H1 (cell line): ENCODE data around the gene CTSA. TPM values are rescaled to one million over a fixed set of nuclear protein-coding genes. Genes with fewer than 3 reads are reported as not detected.

Experiments used
- CTCF ChIA-PET: fragments of 300-600 bp; sonication (Branson Sonifier 250); formaldehyde crosslinking; loops from one replicate; lab custom pipeline; 2021; ENCODE audit not compliant: partially characterized antibody; lab: Charles Lee
- POLR2A ChIA-PET: fragments of 300-600 bp; sonication (Branson Sonifier 250); formaldehyde crosslinking; loops from one replicate; lab custom pipeline; 2021; ENCODE audit warnings: inconsistent platforms; ENCODE audit not compliant: partially characterized antibody; lab: Charles Lee
- DNase-seq, 2 experiments: peaks; one replicate each; pipeline versions ENCODE4 v3.0.0 to v3.0.0-alpha.2; 2010 to 2022; ENCODE audit warnings: low spot score in 2 of 2, low read depth in 1 of 2, mixed read lengths in 1 of 2
- FAIRE-seq: peaks from 2 replicates; lab custom pipeline; 2011; peaks lifted over from hg19 to GRCh38; lab: Jason Lieb, UNC
- H2AFZ ChIP-seq: 2 replicates; pipeline ENCODE4 v1.8.1; 2012; ENCODE audit warnings: low read length, inconsistent platforms
- H2AK5ac ChIP-seq: 2 replicates; pipeline ENCODE4 v1.6.1; 2013; ENCODE audit warnings: low read depth, low read length
- H2BK120ac ChIP-seq: replicated peaks from 2 replicates; pipeline ENCODE3; 2013; ENCODE audit warnings: low read depth, low read length, inconsistent platforms
- H2BK12ac ChIP-seq: 2 replicates; pipeline ENCODE4 v1.6.1; 2013; ENCODE audit warnings: low read depth, low read length
- H2BK15ac ChIP-seq: 2 replicates; pipeline ENCODE4 v1.6.1; 2013; ENCODE audit warnings: low read length
- H2BK20ac ChIP-seq: 2 replicates; pipeline ENCODE4 v1.6.1; 2013; ENCODE audit warnings: low read length
- H2BK5ac ChIP-seq: 2 replicates; pipeline ENCODE4 v1.6.1; 2013; ENCODE audit warnings: low read depth, low read length
- H3K14ac ChIP-seq: 2 replicates; pipeline ENCODE4 v1.6.1; 2013; ENCODE audit warnings: inconsistent platforms; ENCODE audit not compliant: insufficient read length
- H3K18ac ChIP-seq: 2 replicates; pipeline ENCODE4 v1.6.1; 2013; ENCODE audit warnings: low read length; ENCODE audit errors: extremely low read depth
- H3K23ac ChIP-seq: 2 replicates; pipeline ENCODE4 v1.6.1; 2013; ENCODE audit warnings: inconsistent platforms; ENCODE audit not compliant: insufficient read length
- H3K23me2 ChIP-seq: 2 replicates; pipeline ENCODE4 v1.6.1; 2013; ENCODE audit warnings: low read depth, low read length
- H3K27ac ChIP-seq: 2 replicates; pipeline ENCODE4 v1.6.1; 2011; ENCODE audit warnings: low read depth, low read length, inconsistent platforms
- H3K27me3 ChIP-seq, 4 experiments: replicated peaks in 1 of 4; 1 replicate in 1 of 4; 2 replicates in 3 of 4; pipeline versions ENCODE4 v1.6.1 to v1.8.1; 2011 to 2013; ENCODE audit warnings: low read length in 3 of 4, mild to moderate bottlenecking in 3 of 4, inconsistent platforms in 2 of 4, mixed read lengths in 2 of 4, moderate library complexity in 1 of 4; ENCODE audit not compliant: control insufficient read depth in 3 of 4, insufficient read depth in 3 of 4; ENCODE audit errors: extremely low read depth in 1 of 4
- H3K36me3 ChIP-seq, 4 experiments: 2 replicates each; pipeline versions ENCODE4 v1.6.1 to v1.8.1; 2011 to 2013; ENCODE audit warnings: mild to moderate bottlenecking in 4 of 4, low read length in 3 of 4, moderate library complexity in 2 of 4, control low read depth in 1 of 4, inconsistent platforms in 1 of 4; ENCODE audit not compliant: insufficient read depth in 4 of 4, control insufficient read depth in 2 of 4
- H3K4ac ChIP-seq: replicated peaks from 2 replicates; pipeline ENCODE3; 2013; ENCODE audit warnings: low read length, low read depth, mixed read lengths, inconsistent platforms; ENCODE audit not compliant: insufficient read length
- H3K4me1 ChIP-seq, 4 experiments: replicated peaks in 1 of 4; 1 replicate in 1 of 4; 2 replicates in 3 of 4; pipeline versions ENCODE4 v1.6.1 to v1.8.1; 2011 to 2013; ENCODE audit warnings: low read length in 3 of 4, inconsistent platforms in 2 of 4, mixed read lengths in 1 of 4; ENCODE audit not compliant: insufficient read depth in 4 of 4, control insufficient read depth in 3 of 4
- H3K4me2 ChIP-seq, 2 experiments: 2 replicates each; pipeline versions ENCODE4 v1.6.1 to v1.8.1; 2011 to 2013; ENCODE audit warnings: low read depth in 2 of 2, low read length in 2 of 2, control low read depth in 1 of 2, inconsistent platforms in 1 of 2, mild to moderate bottlenecking in 1 of 2; ENCODE audit not compliant: insufficient read depth in 1 of 2
- H3K4me3 ChIP-seq, 4 experiments: fragments of 200-600, 300-600 bp in 1 of 4; sonication (generic), shearing (Covaris generic), sonication (Bioruptor Twin) in 1 of 4; 2 replicates each; pipeline versions ENCODE4 v1.5.1 to v1.8.1; 2011 to 2016; ENCODE audit warnings: low read length in 4 of 4, low read depth in 3 of 4, control low read depth in 2 of 4, inconsistent platforms in 2 of 4, mild to moderate bottlenecking in 2 of 4, mixed read lengths in 1 of 4, moderate library complexity in 1 of 4; ENCODE audit not compliant: insufficient read depth in 2 of 4; ENCODE audit errors: extremely low read depth in 1 of 4
- H3K56ac ChIP-seq: replicated peaks from 2 replicates; pipeline ENCODE3; 2013; ENCODE audit warnings: low read depth, mild to moderate bottlenecking, mixed read lengths, low read length, inconsistent platforms; ENCODE audit not compliant: insufficient read length
- H3K79me1 ChIP-seq: 2 replicates; pipeline ENCODE4 v1.6.1; 2013; ENCODE audit warnings: low read depth, low read length, control low read depth
- H3K79me2 ChIP-seq, 2 experiments: 2 replicates each; pipeline versions ENCODE4 v1.6.1 to v1.8.1; 2012 to 2013; ENCODE audit warnings: low read length in 2 of 2, mild to moderate bottlenecking in 2 of 2, inconsistent platforms in 1 of 2; ENCODE audit not compliant: insufficient read depth in 2 of 2, control insufficient read depth in 1 of 2
- H3K9ac ChIP-seq, 4 experiments: replicated peaks in 1 of 4; 1 replicate in 1 of 4; 2 replicates in 3 of 4; pipeline versions ENCODE4 v1.6.1 to v1.8.1; 2011 to 2013; ENCODE audit warnings: low read depth in 3 of 4, low read length in 3 of 4, control low read depth in 2 of 4, mild to moderate bottlenecking in 2 of 4, moderate library complexity in 2 of 4, inconsistent platforms in 1 of 4; ENCODE audit errors: extremely low read depth in 1 of 4
- H3K9me3 ChIP-seq, 2 experiments: 2 replicates each; pipeline versions ENCODE4 v1.6.1 to v1.8.1; 2012 to 2013; ENCODE audit warnings: mild to moderate bottlenecking in 2 of 2, moderate library complexity in 2 of 2, control low read depth in 1 of 2, inconsistent platforms in 1 of 2, low read depth in 1 of 2, low read length in 1 of 2, mixed read lengths in 1 of 2; ENCODE audit not compliant: insufficient read depth in 2 of 2
- H4K20me1 ChIP-seq, 2 experiments: replicated peaks in 1 of 2; 2 replicates each; pipeline versions ENCODE3 to v1.8.1; 2011 to 2013; ENCODE audit warnings: inconsistent platforms in 2 of 2, low read length in 2 of 2, mild to moderate bottlenecking in 1 of 2; ENCODE audit not compliant: insufficient read depth in 2 of 2, control insufficient read depth in 1 of 2
- H4K5ac ChIP-seq: 2 replicates; pipeline ENCODE4 v1.6.1; 2013; ENCODE audit warnings: low read length, low read depth, mixed read lengths, inconsistent platforms; ENCODE audit not compliant: insufficient read length
- H4K8ac ChIP-seq: 2 replicates; pipeline ENCODE4 v1.8.0; 2013; ENCODE audit warnings: mild to moderate bottlenecking, moderate library complexity, low read length, inconsistent platforms; ENCODE audit not compliant: insufficient read depth; ENCODE audit errors: extremely low read depth
- H4K91ac ChIP-seq: replicated peaks from 2 replicates; pipeline ENCODE3; 2013; ENCODE audit warnings: low read length, mixed read lengths, inconsistent platforms; ENCODE audit not compliant: insufficient read length
- WGBS, 2 experiments: shearing (Covaris generic) in 1 of 2; methylation state at CpG; one replicate each; pipeline versions ENCODE4 v1.1.6 to v1.1.7; 2013 to 2015; ENCODE audit warnings: low lambda C conversion rate in 2 of 2, mixed read lengths in 2 of 2, inconsistent platforms in 1 of 2, low coverage in 1 of 2, missing lambda C conversion rate in 1 of 2; ENCODE audit not compliant: insufficient replicate concordance in 2 of 2, insufficient coverage in 1 of 2, insufficient read length in 1 of 2; ENCODE audit errors: extremely low coverage in 1 of 2, missing lambda C conversion rate in 1 of 2; 5-methylcytosine and 5-hydroxymethylcytosine counted together
- polyA plus RNA-seq, 7 experiments: library from polyadenylated mRNA; depleted of rRNA in 3 of 7; stranded (reverse) in 5 of 7; unstranded in 2 of 7; fragments of >200 nt in 5 of 7; fragments of 200-250 nt in 2 of 7; gene quantifications; 1 replicate in 5 of 7; 2 replicates in 1 of 7; 4 replicates in 1 of 7; pipeline versions ENCODE4 v1.2.1 to v1.2.3, GENCODE V29; 2011 to 2013; ENCODE audit warnings: missing spikeins in 2 of 7, mixed read lengths in 2 of 7
- total RNA-seq: library from RNA; stranded (reverse); fragmentation: NEBNext Ultra II Directional; extraction: Animal tissue kit (Norgen Biotek cat#: 25700); gene quantifications from 2 replicates; pipeline ENCODE4 v1.2.1, GENCODE V29; 2021

Gene CTSA
- total and polyA plus RNA-seq, 2 of the 8 experiments (the other 6 are each of a cell fraction or from before 2014, with no cell fraction given), result 49.7 to 74.0 TPM

- CTCF ChIA-PET, result interaction anchor here (0.6 to 2.6 kb wide), 11 partner anchors 10 to 96 kb away, joined by 3 to 12 read pairs (median 4); partner anchors contain the start of genes CTSA and PCIF1
- WGBS, 2 experiments, result 90% methylated on average over 21 of the region's 22 CpGs; no CpG with 5 or more reads in 1 of the 2 experiments
- H3K4me2 ChIP-seq, result peak overlapping the region; percentile 28 to 90; a peak in 3 of 4 replicates
Observed at GRCh38 chr20:45909817-45910669, 18.9 kb downstream of the CTSA start.

More at GRCh38 chr20:45909817-45910669, 18.9 kb downstream of the CTSA start:
- no peak overlapping the region for H2BK15ac ChIP-seq
- DNase-seq (no peak), FAIRE-seq (no peak)
- H3K56ac ChIP-seq, result no peak overlapping the region
- H2AFZ ChIP-seq, result no peak overlapping the region
- 0 out of 4 replicates have a peak, but pooled peaks cover 0 to 3% of the 10 kb centered on the region in 2 experiments for H3K79me2 ChIP-seq
- no peaks in the 10 kb centered on the region for H3K9me3 ChIP-seq
- H3K27ac ChIP-seq, result no peak overlapping the region
- no peak overlapping the region for H3K14ac ChIP-seq
- H2BK12ac ChIP-seq, result no peak overlapping the region
- H3K23ac ChIP-seq, result no peak overlapping the region
- POLR2A ChIA-PET, result interaction anchor here (0.6 to 9.2 kb wide), 13 partner anchors 8 to 97 kb away, joined by 3 to 172 read pairs (median 7); partner anchors contain the start of genes CTSA, NEURL2, PCIF1 and ZSWIM1
- no peak overlapping the region for H3K4ac ChIP-seq
- peaks cover 11% of the 10 kb centered on the region; the same call in 1 of the 2 replicates for H3K23me2 ChIP-seq
- no peak overlapping the region for H3K9ac ChIP-seq
- H3K4me3 ChIP-seq, result peak overlapping the region in 3 of 4 experiments; percentile 23 to 39 (median 26); a peak in 5 of 8 replicates
- H3K79me1 ChIP-seq, result no peaks in the 10 kb centered on the region; the same call in 1 of the 2 replicates
- no peak overlapping the region for H4K8ac ChIP-seq
- H2AK5ac ChIP-seq, result no peak overlapping the region
- no peak overlapping the region for H2BK120ac ChIP-seq
- H3K18ac ChIP-seq, result no peak overlapping the region
- H2BK20ac ChIP-seq, result no peak overlapping the region
- no peak overlapping the region for H4K5ac ChIP-seq
- H2BK5ac ChIP-seq, result no peak overlapping the region
- no peaks in the 10 kb centered on the region for H3K27me3 ChIP-seq
- H3K4me1 ChIP-seq, result peaks cover 0 to 2% (median 0%) of the 10 kb centered on the region in 4 experiments; a peak in 3 of 7 replicates
- peaks cover 6 to 34% (median 26%) of the 10 kb centered on the region in 4 experiments; a peak in 7 of 8 replicates for H3K36me3 ChIP-seq
- peaks cover 2 to 12% of the 10 kb centered on the region in 2 experiments for H4K20me1 ChIP-seq
- no peak overlapping the region for H4K91ac ChIP-seq
